Breast epithelium (tissue), 3 donors: ENCODE data around the gene HEXIM1.

ENCODE experiments used
- CTCF ChIP-seq, 3 donors: fragments of 450-650 bp; IDR thresholded peaks; one replicate each; pipeline ENCODE4 v1.5.1; 2016 to 2017; ENCODE audit warnings: antibody characterized with exemption in 3 of 3, mild to moderate bottlenecking in 3 of 3, moderate library complexity in 3 of 3
- POLR2A ChIP-seq: fragments of 450-650 bp; IDR thresholded peaks from one replicate; pipeline ENCODE4 v1.6.1; 2016; ENCODE audit warnings: antibody characterized with exemption, mild to moderate bottlenecking, moderate library complexity

GRCh38 chr17:45128989-45129388, 19.3 kb upstream of the HEXIM1 start:
- TF ChIP-seq CTCF (IDR thresholded peaks at IDR 0.05) (no peak), POLR2A (no peak)
